Activated CD4-positive, CD25-positive, alpha-beta regulatory T cell (primary cell): ENCODE results near the gene IL1RAPL2.

Source experiments
- DNase-seq, 4 experiments: peaks; one replicate each; lab custom pipeline; 2025; lab: John Stamatoyannopoulos, UW

Gene IL1RAPL2

GRCh38 chrX:105461016-105461415, 895.0 kb downstream of the IL1RAPL2 start:
- DNase-seq = no peak

- DNase-seq = no peak
Observed at GRCh38 chrX:105462186-105462585, 896.2 kb downstream of the IL1RAPL2 start.

- no peak for DNase-seq
Observed at GRCh38 chrX:105463473-105463872, 897.5 kb downstream of the IL1RAPL2 start.

- no peak for DNase-seq
Observed at GRCh38 chrX:105464618-105465017, 898.6 kb downstream of the IL1RAPL2 start.

GRCh38 chrX:105468741-105469140, 902.7 kb downstream of the IL1RAPL2 start:
- DNase-seq = no peak

- DNase-seq = no peak
Observed at GRCh38 chrX:105471597-105471996, 905.6 kb downstream of the IL1RAPL2 start.

- no peak for DNase-seq
Observed at GRCh38 chrX:105475801-105476200, 909.8 kb downstream of the IL1RAPL2 start.

- DNase-seq = no peak
Observed at GRCh38 chrX:105477351-105477750, 911.4 kb downstream of the IL1RAPL2 start.

GRCh38 chrX:105480646-105481310, 914.8 kb downstream of the IL1RAPL2 start:
- no peak for DNase-seq

- no peak for DNase-seq
Observed at GRCh38 chrX:105483011-105483410, 917.0 kb downstream of the IL1RAPL2 start.

- DNase-seq = no peak
Observed at GRCh38 chrX:105488716-105489115, 922.7 kb downstream of the IL1RAPL2 start.

- no peak for DNase-seq
Observed at GRCh38 chrX:105495376-105495775, 929.4 kb downstream of the IL1RAPL2 start.

GRCh38 chrX:105502336-105502735, 936.3 kb downstream of the IL1RAPL2 start:
- no peak for DNase-seq

- DNase-seq = no peak
Observed at GRCh38 chrX:105515561-105515960, 949.6 kb downstream of the IL1RAPL2 start.

- DNase-seq = no peak
Observed at GRCh38 chrX:105526431-105526830, 960.4 kb downstream of the IL1RAPL2 start.

- no peak for DNase-seq
Observed at GRCh38 chrX:105527759-105528158, 961.8 kb downstream of the IL1RAPL2 start.

- no peak for DNase-seq
Observed at GRCh38 chrX:105533951-105534350, 968.0 kb downstream of the IL1RAPL2 start.

GRCh38 chrX:105543283-105543682, 977.3 kb downstream of the IL1RAPL2 start:
- DNase-seq = no peak

GRCh38 chrX:105550043-105550663, 984.2 kb downstream of the IL1RAPL2 start:
- no peak for DNase-seq

- no peak for DNase-seq
Observed at GRCh38 chrX:105552395-105552794, 986.4 kb downstream of the IL1RAPL2 start.

- DNase-seq = no peak
Observed at GRCh38 chrX:105553118-105553517, 987.1 kb downstream of the IL1RAPL2 start.

- DNase-seq = no peak
Observed at GRCh38 chrX:105564501-105564900, 998.5 kb downstream of the IL1RAPL2 start.

- DNase-seq = no peak
Observed at GRCh38 chrX:105565856-105566255, 999.9 kb downstream of the IL1RAPL2 start.

GRCh38 chrX:105567082-105567481, 1001.1 kb downstream of the IL1RAPL2 start:
- DNase-seq = no peak
